Neural cell (in vitro differentiated cells): Measurements from ENCODE around the gene ZSWIM6.

Experiments
- EP300 ChIP-seq: fragments of 450-650 bp; conservative IDR thresholded peaks from 2 replicates; pipeline ENCODE4 v1.6.1; 2014; ENCODE audit warnings: antibody characterized with exemption, mild to moderate bottlenecking, moderate library complexity; ENCODE audit not compliant: poor library complexity, severe bottlenecking
- EZH2 ChIP-seq: fragments of 200-600, 300-800 bp; shearing (Covaris generic), sonication (generic); IDR thresholded peaks from 2 replicates; pipeline ENCODE4 v1.6.1; 2014; ENCODE audit warnings: antibody characterized with exemption, low read length, borderline replicate concordance, mild to moderate bottlenecking; ENCODE audit not compliant: insufficient read depth, poor library complexity, severe bottlenecking
- MXI1 ChIP-seq: fragments of 450-650 bp; conservative IDR thresholded peaks from 2 replicates; pipeline ENCODE4 v1.6.1; 2014; ENCODE audit warnings: antibody characterized with exemption, mild to moderate bottlenecking; ENCODE audit not compliant: poor library complexity, severe bottlenecking
- POLR2AphosphoS5 ChIP-seq: IDR thresholded peaks from 2 replicates; pipeline ENCODE4 v1.6.1; 2012
- RAD21 ChIP-seq: fragments of 450-650 bp; conservative IDR thresholded peaks from 2 replicates; pipeline ENCODE4 v1.6.1; 2014; ENCODE audit warnings: antibody characterized with exemption, mild to moderate bottlenecking, moderate library complexity
- TAF1 ChIP-seq: IDR thresholded peaks from 2 replicates; pipeline ENCODE4 v1.6.1; 2012; ENCODE audit warnings: low read depth
- TF ChIP-seq, protein P1 (sequence below): fragments of 450-650 bp; IDR thresholded peaks from 2 replicates; pipeline ENCODE4 v1.5.1; 2014; ENCODE audit warnings: antibody characterized with exemption, mild to moderate bottlenecking, moderate library complexity; ENCODE audit not compliant: poor library complexity, severe bottlenecking

DNA sequence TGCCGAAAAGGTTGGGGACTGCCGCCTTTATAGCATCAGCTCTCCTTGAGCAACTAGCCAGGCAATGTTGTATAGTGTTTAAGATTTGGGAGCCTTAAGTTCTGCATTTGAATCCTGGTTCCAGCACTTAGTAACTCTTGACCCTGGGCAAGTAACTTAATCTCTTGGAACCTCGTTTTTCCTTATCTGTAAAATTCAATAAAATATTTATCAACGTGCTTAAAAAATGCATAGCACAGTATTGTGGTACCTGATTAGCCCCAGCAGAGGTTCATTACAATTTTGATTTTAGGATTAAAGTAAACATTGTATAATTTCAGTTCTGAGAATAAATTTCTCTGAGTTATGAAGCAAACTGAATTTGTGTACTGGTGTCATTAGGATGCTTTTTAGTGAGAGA, 66.4 kb downstream of the ZSWIM6 start:
- no peak for TF ChIP-seq POLR2AphosphoS5
- TF ChIP-seq, protein P1, sequence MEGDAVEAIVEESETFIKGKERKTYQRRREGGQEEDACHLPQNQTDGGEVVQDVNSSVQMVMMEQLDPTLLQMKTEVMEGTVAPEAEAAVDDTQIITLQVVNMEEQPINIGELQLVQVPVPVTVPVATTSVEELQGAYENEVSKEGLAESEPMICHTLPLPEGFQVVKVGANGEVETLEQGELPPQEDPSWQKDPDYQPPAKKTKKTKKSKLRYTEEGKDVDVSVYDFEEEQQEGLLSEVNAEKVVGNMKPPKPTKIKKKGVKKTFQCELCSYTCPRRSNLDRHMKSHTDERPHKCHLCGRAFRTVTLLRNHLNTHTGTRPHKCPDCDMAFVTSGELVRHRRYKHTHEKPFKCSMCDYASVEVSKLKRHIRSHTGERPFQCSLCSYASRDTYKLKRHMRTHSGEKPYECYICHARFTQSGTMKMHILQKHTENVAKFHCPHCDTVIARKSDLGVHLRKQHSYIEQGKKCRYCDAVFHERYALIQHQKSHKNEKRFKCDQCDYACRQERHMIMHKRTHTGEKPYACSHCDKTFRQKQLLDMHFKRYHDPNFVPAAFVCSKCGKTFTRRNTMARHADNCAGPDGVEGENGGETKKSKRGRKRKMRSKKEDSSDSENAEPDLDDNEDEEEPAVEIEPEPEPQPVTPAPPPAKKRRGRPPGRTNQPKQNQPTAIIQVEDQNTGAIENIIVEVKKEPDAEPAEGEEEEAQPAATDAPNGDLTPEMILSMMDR = no peak
- no peak for TF ChIP-seq EZH2
- TF ChIP-seq EP300 = no peak
- TF ChIP-seq RAD21 = no peak
- no peak for TF ChIP-seq MXI1
- TF ChIP-seq TAF1 = no peak
